ENCODE results near the gene B3GNT5. TPM values are rescaled to one million over a fixed set of nuclear protein-coding genes. Genes with fewer than 3 reads are reported as not detected.

Gene B3GNT5
- total RNA-seq, 1 donor from 2014 or later, result 20.4 TPM

DNA sequence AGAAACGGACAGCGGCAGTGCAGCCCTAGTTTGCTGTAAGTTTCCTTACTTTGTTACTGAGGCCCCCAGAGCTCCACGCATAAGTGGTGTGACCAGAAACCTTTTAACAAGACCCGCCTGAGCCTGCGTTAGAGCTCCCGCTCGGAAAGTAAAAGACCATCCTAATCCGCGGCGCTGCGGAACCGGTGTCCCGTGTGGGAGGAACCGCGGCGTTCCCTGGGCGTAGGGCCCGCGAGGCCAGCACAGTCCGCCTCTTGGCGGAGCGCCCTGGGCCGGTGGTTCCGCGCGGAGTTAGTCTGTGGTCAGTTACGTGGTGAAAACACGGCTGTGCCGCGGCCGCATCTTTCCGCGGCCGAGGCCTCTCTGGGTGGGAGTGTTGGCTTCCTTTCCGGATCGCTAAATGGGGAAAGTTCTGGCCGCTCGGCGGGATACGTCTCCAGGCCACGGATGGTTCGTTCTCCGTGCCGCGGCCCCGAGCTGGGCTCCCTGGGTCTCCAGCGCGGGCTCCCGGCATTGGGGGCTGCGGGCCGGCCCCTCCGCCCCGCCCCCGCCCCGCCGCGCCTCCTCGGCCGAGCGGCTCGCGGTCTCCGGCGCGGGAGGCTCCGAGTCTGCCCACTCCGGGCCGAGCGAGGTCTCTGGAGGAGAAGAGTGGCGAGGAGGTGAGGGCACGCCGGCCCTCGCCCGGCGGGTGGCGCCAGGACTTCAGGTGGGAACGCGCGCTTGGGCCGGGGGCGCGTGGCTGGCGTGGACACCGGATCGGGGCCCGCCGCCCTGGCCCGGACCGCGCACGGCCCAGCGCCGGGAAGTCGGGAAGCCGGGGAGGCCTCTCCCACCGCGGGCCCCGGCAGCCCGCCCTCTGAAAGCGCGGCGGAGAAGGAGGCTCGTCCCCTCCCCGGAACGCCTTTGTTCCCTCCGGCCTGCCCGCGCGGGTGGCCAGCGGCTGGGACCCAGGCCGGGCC, 754 bp downstream of the B3GNT5 start:
- no peaks in the 10 kb centered on the region for H3K36me3 ChIP-seq
- H3K9me3 ChIP-seq, result no peaks in the 10 kb centered on the region
- H3K4me3 ChIP-seq, result peak overlapping the region; percentile 69 to 94
- H3K4me1 ChIP-seq, result peaks cover 20% of the 10 kb centered on the region
- intact Hi-C loops (cut with DNase I), result no loop called here
- H3K27ac ChIP-seq, result peak overlapping the region; percentile 97
- H3K27me3 ChIP-seq, result no peaks in the 10 kb centered on the region
- TF ChIP-seq POLR2AphosphoS5 (IDR thresholded peaks at IDR 0.05; ENCODE audit: insufficient read depth in 1 of 2, low read depth in 1 of 2) (peak in 1 of 2 donors; percentile 82), POLR2A (IDR thresholded peaks at IDR 0.05) (no peak)
- DNase-seq (ENCODE audit: extremely low spot score in 2 of 2), result no peak

GRCh38 chr3:183254487-183255347, 1.7 kb downstream of the B3GNT5 start:
- intact Hi-C loops (cut with DNase I), result no loop called here
- Histone ChIP-seq H3K4me3 (peak overlapping the region; percentile 69 to 94), H3K27ac (peak overlapping the region; percentile 97), H3K4me1 (peaks cover 23% of the 10 kb centered on the region), H3K36me3 (no peaks in the 10 kb centered on the region), H3K9me3 (no peaks in the 10 kb centered on the region), H3K27me3 (no peaks in the 10 kb centered on the region)
- TF ChIP-seq POLR2AphosphoS5 (IDR thresholded peaks at IDR 0.05; ENCODE audit: insufficient read depth in 1 of 2, low read depth in 1 of 2) (no peak), CTCF (IDR thresholded peaks at IDR 0.05) (no peak)
- DNase-seq (ENCODE audit: extremely low spot score in 2 of 2), result no peak

GRCh38 chr3:183255348-183255730, 2.3 kb downstream of the B3GNT5 start:
- Histone ChIP-seq H3K27me3 (no peaks in the 10 kb centered on the region), H3K4me1 (peaks cover 30% of the 10 kb centered on the region), H3K4me3 (peak overlapping the region; percentile 69 to 94), H3K27ac (peak overlapping the region; percentile 97), H3K36me3 (no peaks in the 10 kb centered on the region), H3K9me3 (no peaks in the 10 kb centered on the region)
- no peak for TF ChIP-seq POLR2AphosphoS5 (IDR thresholded peaks at IDR 0.05; ENCODE audit: insufficient read depth in 1 of 2, low read depth in 1 of 2)
- no peak for TF ChIP-seq POLR2A (IDR thresholded peaks at IDR 0.05)
- TF ChIP-seq CTCF (IDR thresholded peaks at IDR 0.05), result no peak
- DNase-seq (ENCODE audit: extremely low spot score in 2 of 2), result no peak
- intact Hi-C loops (cut with DNase I), result no loop called here

DNA sequence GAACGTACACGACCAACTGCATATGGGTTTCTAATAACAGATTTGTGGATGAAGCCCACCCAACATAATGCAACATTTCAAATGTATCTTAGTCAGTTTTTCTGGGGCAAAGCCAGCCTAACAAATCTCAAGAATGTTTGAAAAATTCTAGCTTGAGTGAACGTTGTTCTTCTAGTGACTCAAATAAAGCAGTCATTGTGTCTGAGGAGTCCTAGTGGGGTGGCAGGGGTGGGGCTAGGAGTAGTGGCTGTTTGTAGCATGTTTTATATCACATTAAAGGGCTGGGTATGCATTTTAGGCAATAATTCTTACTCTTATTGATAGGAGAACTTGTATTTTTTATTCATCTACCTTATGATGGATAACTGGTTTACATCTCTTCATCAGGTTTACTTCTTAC, 6.0 kb downstream of the B3GNT5 start:
- no peak overlapping the region for H3K27ac ChIP-seq
- intact Hi-C loops (cut with DNase I), result no loop called here
- no peak for DNase-seq (ENCODE audit: extremely low spot score in 2 of 2)

More for the DNA sequence above, 6.0 kb downstream of the B3GNT5 start:
- Histone ChIP-seq H3K4me1 (peaks cover 37% of the 10 kb centered on the region), H3K9me3 (no peaks in the 10 kb centered on the region), H3K36me3 (no peaks in the 10 kb centered on the region), H3K4me3 (no peak overlapping the region), H3K27me3 (no peaks in the 10 kb centered on the region)
- TF ChIP-seq POLR2A (IDR thresholded peaks at IDR 0.05), result no peak
- TF ChIP-seq CTCF (IDR thresholded peaks at IDR 0.05), result no peak
- no peak for TF ChIP-seq POLR2AphosphoS5 (IDR thresholded peaks at IDR 0.05; ENCODE audit: insufficient read depth in 1 of 2, low read depth in 1 of 2)
